Measurements from ENCODE around the gene COL23A1. TPM values are rescaled to one million over a fixed set of nuclear protein-coding genes. Genes with fewer than 3 reads are reported as not detected.
"Not testable (repeated sequence)": the region's sequence is repeated elsewhere in the genome, so short reads cannot be mapped to it uniquely, and the experiment has no call there.

The COL23A1 gene
- total RNA-seq, 1 experiment from 2014 or later = 15.0 TPM

DNA sequence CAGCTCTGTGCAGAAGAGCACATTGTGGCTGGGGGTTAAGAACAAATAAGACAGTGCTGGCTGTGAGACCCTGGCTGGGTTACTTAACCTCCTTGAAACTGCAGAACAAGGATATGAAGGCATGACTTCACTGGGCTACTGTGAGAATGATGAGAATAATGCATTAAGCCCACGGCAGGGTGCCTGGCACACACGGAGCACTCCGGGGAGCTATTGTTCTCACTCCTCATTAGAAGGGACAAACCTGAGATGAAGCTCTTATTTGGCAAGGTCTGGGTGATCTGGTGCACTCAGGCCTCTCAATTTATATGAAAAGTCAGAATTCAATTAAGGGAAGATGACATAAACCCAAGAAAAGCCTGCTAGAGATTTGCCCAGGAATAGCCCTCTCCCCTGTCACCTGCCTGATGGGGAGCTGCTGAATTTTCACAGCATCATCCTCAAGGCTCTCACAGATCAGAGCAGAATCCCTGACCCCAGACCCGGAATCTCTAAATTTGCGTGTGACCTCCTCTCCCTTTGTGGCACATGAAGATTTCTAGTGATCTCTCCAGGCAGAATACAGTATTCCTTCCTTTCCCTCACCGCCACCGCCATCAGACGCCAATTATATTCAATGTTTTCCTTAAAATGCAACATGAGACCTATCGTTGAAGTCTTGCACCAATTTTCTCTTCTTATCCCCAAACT, 102.1 kb downstream of the COL23A1 start:
- ChIA-PET CTCF (interaction anchor here (1.1 to 4.7 kb wide), 5 partner anchors 8 to 204 kb away, joined by 3 to 23 read pairs (median 4); partner anchors contain the start of gene COL23A1), POLR2A (no interaction called here)
- DNase-seq (ENCODE audit: low spot score) = no peak
- Mint-ChIP-seq H3K4me1 (peaks cover 37% of the 10 kb centered on the region), H3K4me3 (no peak overlapping the region), H3K9me3 (peaks cover 14% of the 10 kb centered on the region), H3K27ac (no peak overlapping the region), H3K27me3 (ENCODE audit: low read depth) (peaks cover 3% of the 10 kb centered on the region; the same call in 1 of the 2 replicates), H3K36me3 (peaks cover 11% of the 10 kb centered on the region)
- ATAC-seq = peak; percentile 49
- TF ChIP-seq ZNF423 (CRISPR knock-in tag; IDR thresholded peaks at IDR 0.05) (peak; percentile 87), ZNF671 (CRISPR knock-in tag; IDR thresholded peaks at IDR 0.05) (no peak)

DNA sequence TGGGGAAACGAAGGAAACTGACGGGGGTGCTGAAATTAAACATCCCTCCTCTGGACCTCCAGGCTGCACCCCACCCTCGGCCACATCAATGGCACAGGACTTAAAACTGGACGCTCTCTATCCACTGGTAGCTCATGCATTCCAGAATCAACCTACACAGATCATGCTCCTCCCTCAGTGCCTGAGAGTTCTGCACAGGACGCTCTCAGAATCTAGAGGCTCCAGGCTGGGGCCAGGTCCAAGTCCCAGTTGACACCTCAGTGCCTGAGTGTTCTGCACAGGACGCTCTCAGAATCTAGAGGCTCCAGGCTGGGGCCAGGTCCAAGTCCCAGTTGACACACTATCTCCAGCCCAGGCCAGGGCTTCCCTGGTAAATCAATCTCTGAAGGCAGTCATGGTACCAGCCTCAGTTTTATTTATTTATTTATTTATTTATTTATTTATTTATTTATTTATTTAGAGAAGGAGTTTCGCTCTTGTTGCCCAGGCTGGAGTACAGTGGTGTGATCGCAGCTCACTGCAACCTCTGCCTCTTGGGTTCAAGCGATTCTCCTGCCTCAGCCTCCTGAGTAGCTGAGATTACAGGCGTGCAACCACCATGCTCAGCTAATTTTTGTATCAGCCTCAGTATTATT, 103.2 kb downstream of the COL23A1 start:
- peaks cover 11% of the 10 kb centered on the region for H3K36me3 Mint-ChIP-seq
- H3K9me3 Mint-ChIP-seq = peaks cover 11% of the 10 kb centered on the region
- H3K27me3 Mint-ChIP-seq (ENCODE audit: low read depth); DNase-seq (ENCODE audit: low spot score); POLR2A ChIA-PET; ATAC-seq; H3K4me3 Mint-ChIP-seq; H3K27ac Mint-ChIP-seq: not testable (repeated sequence)
- H3K4me1 Mint-ChIP-seq = peaks cover 38% of the 10 kb centered on the region
- CTCF ChIA-PET = interaction anchor here (1.2 to 4.7 kb wide), 3 partner anchors 9 to 40 kb away, joined by 3 to 23 read pairs (median 4); no protein-coding TSS in a partner anchor

DNA sequence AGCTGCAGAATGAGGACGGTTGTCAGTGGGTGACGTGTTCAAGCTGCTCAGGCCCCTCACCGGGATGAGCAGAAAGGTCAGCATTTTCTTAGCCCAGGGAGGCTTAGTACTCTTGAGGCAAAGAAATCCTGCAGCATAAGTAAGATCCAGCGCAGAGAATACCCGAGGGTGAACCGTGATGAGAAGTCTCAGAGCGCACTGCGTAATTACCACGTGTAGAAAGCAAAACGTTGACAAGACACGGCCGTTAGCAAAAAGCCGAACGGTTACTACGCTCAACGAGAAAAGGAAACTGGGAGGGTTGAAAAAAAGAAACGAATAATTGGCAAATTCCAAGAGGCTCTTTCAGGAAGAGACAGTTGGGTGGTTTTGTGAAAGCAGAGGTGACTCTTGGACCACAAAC, 104.0 kb downstream of the COL23A1 start:
- Mint-ChIP-seq H3K27ac (peak overlapping the region; percentile 44), H3K4me3 (no peak overlapping the region)
- DNase-seq (ENCODE audit: low spot score) = no peak

More for the DNA sequence above, 104.0 kb downstream of the COL23A1 start:
- H3K9me3 Mint-ChIP-seq = peaks cover 11% of the 10 kb centered on the region
- POLR2A ChIA-PET = no interaction called here
- peaks cover 3% of the 10 kb centered on the region; the same call in 1 of the 2 replicates for H3K27me3 Mint-ChIP-seq (ENCODE audit: low read depth)
- CTCF ChIA-PET = interaction anchor here (1.0 to 4.7 kb wide), 4 partner anchors 11 to 202 kb away, joined by 3 to 23 read pairs (median 4); no protein-coding TSS in a partner anchor
- peaks cover 11% of the 10 kb centered on the region for H3K36me3 Mint-ChIP-seq
- TF ChIP-seq ZNF317 (CRISPR knock-in tag; IDR thresholded peaks at IDR 0.05; ENCODE audit: borderline replicate concordance, low read depth) = no peak
- no peak for TF ChIP-seq IRF2 (CRISPR knock-in tag; IDR thresholded peaks at IDR 0.05; ENCODE audit: borderline replicate concordance, low read depth)
- TF ChIP-seq ZNF232 (CRISPR knock-in tag; IDR thresholded peaks at IDR 0.05) = no peak
- TF ChIP-seq NFE2L1 (CRISPR knock-in tag; IDR thresholded peaks at IDR 0.05) = no peak
- TF ChIP-seq, protein P1, sequence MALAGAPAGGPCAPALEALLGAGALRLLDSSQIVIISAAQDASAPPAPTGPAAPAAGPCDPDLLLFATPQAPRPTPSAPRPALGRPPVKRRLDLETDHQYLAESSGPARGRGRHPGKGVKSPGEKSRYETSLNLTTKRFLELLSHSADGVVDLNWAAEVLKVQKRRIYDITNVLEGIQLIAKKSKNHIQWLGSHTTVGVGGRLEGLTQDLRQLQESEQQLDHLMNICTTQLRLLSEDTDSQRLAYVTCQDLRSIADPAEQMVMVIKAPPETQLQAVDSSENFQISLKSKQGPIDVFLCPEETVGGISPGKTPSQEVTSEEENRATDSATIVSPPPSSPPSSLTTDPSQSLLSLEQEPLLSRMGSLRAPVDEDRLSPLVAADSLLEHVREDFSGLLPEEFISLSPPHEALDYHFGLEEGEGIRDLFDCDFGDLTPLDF (CRISPR knock-in tag; IDR thresholded peaks at IDR 0.05) = no peak
- TF ChIP-seq, protein P2, sequence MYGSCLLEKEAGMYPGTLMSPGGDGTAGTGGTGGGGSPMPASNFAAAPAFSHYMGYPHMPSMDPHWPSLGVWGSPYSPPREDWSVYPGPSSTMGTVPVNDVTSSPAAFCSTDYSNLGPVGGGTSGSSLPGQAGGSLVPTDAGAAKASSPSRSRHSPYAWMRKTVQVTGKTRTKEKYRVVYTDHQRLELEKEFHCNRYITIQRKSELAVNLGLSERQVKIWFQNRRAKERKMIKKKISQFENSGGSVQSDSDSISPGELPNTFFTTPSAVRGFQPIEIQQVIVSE (CRISPR knock-in tag; IDR thresholded peaks at IDR 0.05; ENCODE audit: borderline replicate concordance) = no peak
- TF ChIP-seq ZNF219 (CRISPR knock-in tag; IDR thresholded peaks at IDR 0.05; ENCODE audit: borderline replicate concordance) = no peak
- no peak for TF ChIP-seq ELF4 (CRISPR knock-in tag; IDR thresholded peaks at IDR 0.05; ENCODE audit: low read depth)
- TF ChIP-seq, protein P3, sequence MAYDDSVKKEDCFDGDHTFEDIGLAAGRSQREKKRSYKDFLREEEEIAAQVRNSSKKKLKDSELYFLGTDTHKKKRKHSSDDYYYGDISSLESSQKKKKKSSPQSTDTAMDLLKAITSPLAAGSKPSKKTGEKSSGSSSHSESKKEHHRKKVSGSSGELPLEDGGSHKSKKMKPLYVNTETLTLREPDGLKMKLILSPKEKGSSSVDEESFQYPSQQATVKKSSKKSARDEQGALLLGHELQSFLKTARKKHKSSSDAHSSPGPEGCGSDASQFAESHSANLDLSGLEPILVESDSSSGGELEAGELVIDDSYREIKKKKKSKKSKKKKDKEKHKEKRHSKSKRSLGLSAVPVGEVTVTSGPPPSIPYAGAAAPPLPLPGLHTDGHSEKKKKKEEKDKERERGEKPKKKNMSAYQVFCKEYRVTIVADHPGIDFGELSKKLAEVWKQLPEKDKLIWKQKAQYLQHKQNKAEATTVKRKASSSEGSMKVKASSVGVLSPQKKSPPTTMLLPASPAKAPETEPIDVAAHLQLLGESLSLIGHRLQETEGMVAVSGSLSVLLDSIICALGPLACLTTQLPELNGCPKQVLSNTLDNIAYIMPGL (CRISPR knock-in tag; IDR thresholded peaks at IDR 0.05) = no peak
- TF ChIP-seq SP1 (CRISPR knock-in tag; conservative IDR thresholded peaks at IDR 0.05) = no peak
- no peak for TF ChIP-seq TCF7 (CRISPR knock-in tag; IDR thresholded peaks at IDR 0.05; ENCODE audit: low read depth)
- no peak for TF ChIP-seq ZNF263 (CRISPR knock-in tag; IDR thresholded peaks at IDR 0.05; ENCODE audit: low read depth)
- no peak for TF ChIP-seq ZNF423 (CRISPR knock-in tag; IDR thresholded peaks at IDR 0.05)
- TF ChIP-seq, protein P4, sequence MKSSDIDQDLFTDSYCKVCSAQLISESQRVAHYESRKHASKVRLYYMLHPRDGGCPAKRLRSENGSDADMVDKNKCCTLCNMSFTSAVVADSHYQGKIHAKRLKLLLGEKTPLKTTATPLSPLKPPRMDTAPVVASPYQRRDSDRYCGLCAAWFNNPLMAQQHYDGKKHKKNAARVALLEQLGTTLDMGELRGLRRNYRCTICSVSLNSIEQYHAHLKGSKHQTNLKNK (CRISPR knock-in tag; IDR thresholded peaks at IDR 0.05) = no peak
- TF ChIP-seq, protein P5, sequence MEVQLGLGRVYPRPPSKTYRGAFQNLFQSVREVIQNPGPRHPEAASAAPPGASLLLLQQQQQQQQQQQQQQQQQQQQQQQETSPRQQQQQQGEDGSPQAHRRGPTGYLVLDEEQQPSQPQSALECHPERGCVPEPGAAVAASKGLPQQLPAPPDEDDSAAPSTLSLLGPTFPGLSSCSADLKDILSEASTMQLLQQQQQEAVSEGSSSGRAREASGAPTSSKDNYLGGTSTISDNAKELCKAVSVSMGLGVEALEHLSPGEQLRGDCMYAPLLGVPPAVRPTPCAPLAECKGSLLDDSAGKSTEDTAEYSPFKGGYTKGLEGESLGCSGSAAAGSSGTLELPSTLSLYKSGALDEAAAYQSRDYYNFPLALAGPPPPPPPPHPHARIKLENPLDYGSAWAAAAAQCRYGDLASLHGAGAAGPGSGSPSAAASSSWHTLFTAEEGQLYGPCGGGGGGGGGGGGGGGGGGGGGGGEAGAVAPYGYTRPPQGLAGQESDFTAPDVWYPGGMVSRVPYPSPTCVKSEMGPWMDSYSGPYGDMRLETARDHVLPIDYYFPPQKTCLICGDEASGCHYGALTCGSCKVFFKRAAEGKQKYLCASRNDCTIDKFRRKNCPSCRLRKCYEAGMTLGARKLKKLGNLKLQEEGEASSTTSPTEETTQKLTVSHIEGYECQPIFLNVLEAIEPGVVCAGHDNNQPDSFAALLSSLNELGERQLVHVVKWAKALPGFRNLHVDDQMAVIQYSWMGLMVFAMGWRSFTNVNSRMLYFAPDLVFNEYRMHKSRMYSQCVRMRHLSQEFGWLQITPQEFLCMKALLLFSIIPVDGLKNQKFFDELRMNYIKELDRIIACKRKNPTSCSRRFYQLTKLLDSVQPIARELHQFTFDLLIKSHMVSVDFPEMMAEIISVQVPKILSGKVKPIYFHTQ (CRISPR knock-in tag; IDR thresholded peaks at IDR 0.05) = no peak
- TF ChIP-seq TEAD4 (CRISPR knock-in tag; IDR thresholded peaks at IDR 0.05) = no peak
- no peak for TF ChIP-seq OVOL2 (CRISPR knock-in tag; IDR thresholded peaks at IDR 0.05; ENCODE audit: borderline replicate concordance)
- no peak for TF ChIP-seq FOXP1 (CRISPR knock-in tag; IDR thresholded peaks at IDR 0.05; ENCODE audit: borderline replicate concordance)
- TF ChIP-seq, protein P6, sequence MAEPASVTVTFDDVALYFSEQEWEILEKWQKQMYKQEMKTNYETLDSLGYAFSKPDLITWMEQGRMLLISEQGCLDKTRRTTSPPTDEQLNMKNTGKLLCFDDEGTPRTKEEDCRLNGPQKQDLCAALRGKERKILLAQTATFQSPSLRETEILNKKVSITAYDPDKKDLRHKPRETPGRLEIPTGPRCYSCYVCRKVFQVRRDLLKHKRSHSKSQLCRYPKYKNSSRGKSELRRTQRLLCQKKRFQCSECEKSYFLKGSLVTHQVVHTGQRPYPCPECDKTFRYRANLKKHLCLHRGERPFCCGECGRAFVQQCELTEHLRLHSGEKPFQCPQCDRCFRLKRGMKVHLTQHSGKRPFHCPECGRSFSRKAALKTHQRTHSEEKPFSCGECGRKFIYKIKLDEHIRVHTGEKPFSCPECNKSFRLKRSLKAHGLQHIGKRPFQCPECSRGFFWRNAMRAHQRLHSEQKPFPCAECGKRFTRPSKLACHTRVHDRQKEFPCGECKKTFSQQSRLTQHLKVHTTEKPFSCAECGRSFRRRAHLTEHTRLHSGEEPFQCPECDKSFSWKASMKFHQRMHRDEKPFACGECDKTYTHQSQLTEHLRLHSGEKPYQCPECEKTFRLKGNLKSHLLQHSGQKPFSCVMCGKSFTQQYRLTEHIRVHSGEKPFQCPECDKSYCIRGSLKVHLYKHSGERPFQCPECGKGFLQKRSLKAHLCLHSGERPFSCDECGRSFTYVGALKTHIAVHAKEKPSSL (CRISPR knock-in tag; conservative IDR thresholded peaks at IDR 0.05) = no peak
- no peak for ATAC-seq
- H3K4me1 Mint-ChIP-seq = peaks cover 38% of the 10 kb centered on the region
